GM23338 (cell line): Measurements from ENCODE around the gene NAA25.

Experiments used
- CTCF ChIP-seq, 2 experiments: fragments of 200-600 bp in 1 of 2; sonication (generic) in 1 of 2; conservative IDR thresholded peaks; 2 replicates each; pipeline versions ENCODE4 v1.5.1 to v1.6.1; 2016 to 2017; ENCODE audit warnings: antibody characterized with exemption in 2 of 2, low read depth in 2 of 2, mild to moderate bottlenecking in 2 of 2, moderate library complexity in 1 of 2
- EZH2 ChIP-seq: fragments of 200-600 bp; sonication (generic); IDR thresholded peaks from one replicate; pipeline ENCODE4 v1.8.0; 2017; ENCODE audit warnings: antibody characterized with exemption, mild to moderate bottlenecking, low read depth; ENCODE audit not compliant: unreplicated experiment
- JUNB ChIP-seq: IDR thresholded peaks from one replicate; pipeline ENCODE4 v1.6.1; 2016; ENCODE audit warnings: antibody characterized with exemption; ENCODE audit not compliant: unreplicated experiment
- POLR2AphosphoS5 ChIP-seq: IDR thresholded peaks from 2 replicates; pipeline ENCODE4 v1.6.1; 2016; ENCODE audit warnings: antibody characterized with exemption, low read depth
- REST ChIP-seq: IDR thresholded peaks from one replicate; pipeline ENCODE4 v1.6.1; 2018; ENCODE audit warnings: antibody characterized with exemption; ENCODE audit not compliant: unreplicated experiment

- TF ChIP-seq CTCF (conservative IDR thresholded peaks at IDR 0.05; ENCODE audit: low read depth in 2 of 2) (no peak), EZH2 (no peak), JUNB (no peak), REST (no peak), POLR2AphosphoS5 (no peak)
Measured at GRCh38 chr12:112010415-112011344, 97.9 kb downstream of the NAA25 start.
